GM18499 (cell line): ENCODE results near the gene TEKT4.
"Not testable (repeated sequence)": the region's sequence is repeated elsewhere in the genome, so short reads cannot be mapped to it uniquely, and the experiment has no call there.

Experiments used
- ATAC-seq: cut with Tn5 transposase; IDR thresholded peaks from one replicate; pipeline ENCODE4 v1.9.1; 2021; ENCODE audit warnings: moderate number of reproducible peaks; ENCODE audit not compliant: insufficient read depth, unreplicated experiment

Gene TEKT4

DNA sequence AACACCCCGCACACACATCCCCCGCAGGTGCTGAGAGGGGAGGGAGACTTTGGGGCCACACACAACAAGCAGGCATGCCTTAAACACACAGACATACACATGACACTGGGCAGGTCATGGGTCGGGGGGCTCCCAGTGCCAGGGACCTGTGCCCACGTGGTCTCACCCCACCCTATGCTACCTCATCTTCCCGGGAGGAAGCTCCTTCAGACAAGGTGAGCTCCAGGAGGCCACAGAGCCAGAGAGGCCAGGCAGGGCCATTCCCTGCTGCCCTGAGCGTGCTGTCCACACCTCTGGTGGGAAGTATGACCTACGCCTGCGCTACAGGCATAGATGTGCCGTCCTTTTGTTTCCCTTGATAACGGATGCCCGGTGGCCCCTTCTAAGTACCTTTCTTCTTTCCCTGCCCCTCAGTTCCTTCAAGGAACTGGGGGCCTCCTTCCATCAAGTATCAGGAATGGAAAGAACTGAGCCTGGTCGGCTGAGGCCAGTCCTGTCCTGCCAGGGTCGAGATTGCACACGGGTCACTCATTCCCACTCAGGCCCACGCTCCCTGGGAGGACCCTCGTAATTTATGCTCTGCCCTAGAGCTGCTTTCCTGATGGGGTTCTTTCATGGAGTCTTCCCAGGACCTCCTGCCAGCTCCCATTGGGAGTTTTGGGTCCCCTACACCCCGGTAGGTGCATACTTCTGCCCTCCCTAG lies 4.7 kb downstream of the TEKT4 start:
- no peak for ATAC-seq

DNA sequence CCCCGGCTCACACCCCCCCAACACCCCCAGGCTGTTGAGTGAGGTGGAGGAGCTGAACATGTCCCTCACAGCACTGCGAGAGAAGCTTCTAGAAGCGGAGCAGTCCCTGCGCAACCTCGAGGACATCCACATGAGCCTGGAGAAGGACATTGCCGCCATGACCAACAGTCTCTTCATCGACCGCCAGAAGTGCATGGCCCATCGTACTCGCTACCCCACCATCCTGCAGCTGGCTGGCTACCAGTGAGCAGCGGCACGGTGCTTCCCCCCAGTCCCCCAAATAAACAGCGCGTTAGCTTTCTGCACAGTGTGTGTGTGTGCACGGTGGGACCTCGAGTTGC lies 5.3 kb downstream of the TEKT4 start:
- no peak for ATAC-seq

- ATAC-seq = no peak
Measured at GRCh38 chr2:94877129-94877528, 5.9 kb downstream of the TEKT4 start.

- ATAC-seq = not testable (repeated sequence)
Measured at GRCh38 chr2:94878575-94878974, 7.3 kb downstream of the TEKT4 start.

- ATAC-seq = no peak
Measured at GRCh38 chr2:94879314-94879981, 8.2 kb downstream of the TEKT4 start.

- ATAC-seq = no peak
Measured at GRCh38 chr2:94879982-94880377, 8.8 kb downstream of the TEKT4 start.

DNA sequence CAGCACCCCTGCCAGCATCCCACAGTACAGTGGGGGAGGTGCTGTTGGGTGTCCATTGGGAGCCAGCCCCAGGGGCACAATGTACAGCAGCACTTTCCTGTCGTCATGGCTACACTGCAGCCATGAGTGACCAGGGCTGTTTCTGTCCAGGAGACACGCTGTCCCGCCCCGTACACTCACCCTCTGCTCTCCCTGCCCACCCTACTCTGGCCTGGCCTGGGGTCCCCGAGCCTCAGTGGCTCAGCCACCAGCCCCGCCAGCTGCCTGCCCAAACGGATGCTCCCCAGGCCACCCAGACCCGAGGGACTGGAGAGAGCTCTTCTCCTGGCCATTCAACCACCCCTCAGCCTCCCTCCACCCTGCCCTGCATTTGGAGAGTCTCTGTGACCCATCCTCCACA lies 9.3 kb downstream of the TEKT4 start:
- ATAC-seq = no peak

DNA sequence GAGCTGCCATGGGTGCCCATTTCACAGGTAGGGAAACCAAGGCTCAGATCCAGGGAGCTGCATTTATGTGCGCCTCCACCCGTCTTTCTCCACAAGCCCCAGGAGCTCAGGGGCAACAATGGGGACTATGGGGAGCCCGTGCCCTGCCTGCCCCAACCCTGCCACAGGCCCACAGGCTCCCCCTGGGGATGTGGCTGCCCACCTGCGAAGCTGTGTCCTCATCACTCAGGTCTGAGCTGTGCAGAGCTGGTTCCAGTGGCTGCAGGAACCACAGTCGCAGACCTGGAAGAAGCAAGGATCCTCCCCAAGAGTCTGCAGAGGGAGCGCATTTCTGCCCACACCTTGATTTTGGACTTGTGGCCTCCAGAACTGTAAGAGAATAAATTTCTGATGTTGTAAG lies 9.8 kb downstream of the TEKT4 start:
- no peak for ATAC-seq

DNA sequence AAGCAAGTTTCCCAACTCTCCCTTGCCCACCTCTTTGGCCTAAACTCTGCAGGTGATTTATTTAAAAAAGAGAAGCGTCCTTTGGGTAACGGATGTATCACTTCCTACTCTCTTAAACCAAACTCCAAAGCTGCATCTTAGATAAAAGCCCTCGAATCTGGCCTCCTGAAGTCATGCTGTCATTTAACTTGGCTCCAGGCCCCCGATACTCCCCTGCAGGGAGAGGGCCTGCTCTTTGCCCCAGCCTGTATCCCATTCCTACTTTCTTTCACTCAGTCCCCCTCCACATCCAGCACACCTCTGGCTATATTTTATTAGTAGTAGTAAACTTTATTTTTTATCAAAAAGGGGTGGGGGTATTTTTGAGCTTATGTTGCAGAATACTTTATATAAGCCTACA lies 19.0 kb downstream of the TEKT4 start:
- no peak for ATAC-seq

DNA sequence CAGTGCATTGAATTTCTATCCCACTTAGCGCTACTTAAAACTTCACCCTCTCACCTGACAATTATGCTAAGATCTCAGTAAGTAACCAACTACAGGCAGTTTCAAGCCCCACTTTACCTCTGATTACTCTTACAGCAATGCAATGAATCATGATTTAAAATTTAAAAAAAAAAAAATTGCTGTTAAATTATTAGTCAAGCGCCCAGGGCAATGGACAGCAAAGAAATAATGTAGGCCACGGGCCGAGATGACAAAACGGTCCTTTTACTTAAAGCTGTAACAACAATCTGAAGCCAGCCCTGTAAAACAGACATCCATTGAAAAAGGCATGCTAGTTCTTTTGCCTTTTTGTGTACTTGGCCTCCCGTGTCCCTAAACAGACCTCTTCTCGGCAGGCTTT lies 24.0 kb downstream of the TEKT4 start:
- ATAC-seq = not testable (repeated sequence)

DNA sequence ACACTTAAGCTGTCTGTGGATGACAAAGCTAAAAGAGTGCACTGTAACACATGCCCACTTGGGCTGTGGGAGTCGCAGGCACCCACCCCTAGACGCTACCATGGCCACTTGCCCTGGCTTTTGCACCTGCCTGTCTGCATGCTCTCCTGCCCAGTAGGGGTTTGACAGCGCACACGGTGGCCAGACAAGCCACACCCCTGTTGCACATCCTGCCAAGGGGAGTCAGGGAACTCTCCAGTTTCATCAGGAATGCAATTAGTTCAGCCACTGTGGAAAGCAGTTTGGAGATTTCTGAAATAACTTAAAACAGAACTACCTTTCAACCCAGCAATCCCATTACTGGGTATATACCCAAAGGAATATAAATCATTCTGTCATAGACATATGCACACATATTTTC lies 35.7 kb downstream of the TEKT4 start:
- ATAC-seq = not testable (repeated sequence)

- no peak for ATAC-seq
Measured at GRCh38 chr2:94923196-94923595, 52.0 kb downstream of the TEKT4 start.

- ATAC-seq = not testable (repeated sequence)
Measured at GRCh38 chr2:94924999-94925398, 53.8 kb downstream of the TEKT4 start.
